Keratinocyte (primary cell): ENCODE data around the gene LTF. TPM values are rescaled to one million over a fixed set of nuclear protein-coding genes. Genes with fewer than 3 reads are reported as not detected.

ENCODE experiments used
- DNase-seq: peaks from one replicate; pipeline ENCODE4 v3.0.0-alpha.2; 2011; ENCODE audit warnings: low read depth, missing footprints, low spot score
- FAIRE-seq: peaks from 2 replicates; lab custom pipeline; 2011; peaks lifted over from hg19 to GRCh38; lab: Jason Lieb, UNC
- H2AFZ ChIP-seq: 2 replicates; pipeline ENCODE4 v1.6.0; 2012; ENCODE audit warnings: low read length, control low read depth, inconsistent platforms; ENCODE audit not compliant: control insufficient read depth
- H3K27ac ChIP-seq: 2 replicates; pipeline ENCODE4 v1.5.1; 2011; ENCODE audit warnings: low read length; ENCODE audit not compliant: control insufficient read depth, insufficient read depth
- H3K27me3 ChIP-seq: 3 replicates; pipeline ENCODE4 v1.6.0; 2011; ENCODE audit warnings: low read length; ENCODE audit not compliant: control insufficient read depth, insufficient read depth; ENCODE audit errors: extremely low read depth
- H3K36me3 ChIP-seq, 2 experiments: 2 replicates in 1 of 2; 3 replicates in 1 of 2; pipeline ENCODE4 v1.5.1; 2011; ENCODE audit warnings: low read length in 2 of 2, mild to moderate bottlenecking in 1 of 2; ENCODE audit not compliant: control insufficient read depth in 2 of 2, insufficient read depth in 2 of 2; ENCODE audit errors: extremely low read depth in 1 of 2
- H3K4me1 ChIP-seq: 3 replicates; pipeline ENCODE4 v1.5.1; 2011; ENCODE audit warnings: low read length; ENCODE audit not compliant: control insufficient read depth, insufficient read depth; ENCODE audit errors: extremely low read depth
- H3K4me2 ChIP-seq: 3 replicates; pipeline ENCODE4 v1.6.0; 2011; ENCODE audit warnings: low read depth, low read length; ENCODE audit not compliant: control insufficient read depth, insufficient read depth; ENCODE audit errors: extremely low read depth
- H3K4me3 ChIP-seq, 3 experiments: fragments of 200-600 bp in 1 of 3; sonication (generic) in 1 of 3; 2 replicates in 2 of 3; 3 replicates in 1 of 3; pipeline ENCODE4 v1.5.1; 2011 to 2016; ENCODE audit warnings: low read length in 3 of 3, mild to moderate bottlenecking in 3 of 3, control low read depth in 2 of 3, inconsistent platforms in 1 of 3, low read depth in 1 of 3, mixed read lengths in 1 of 3, mixed run types in 1 of 3, moderate library complexity in 1 of 3; ENCODE audit not compliant: control insufficient read depth in 2 of 3, insufficient read depth in 2 of 3; ENCODE audit errors: extremely low read depth in 1 of 3
- H3K79me2 ChIP-seq: 2 replicates; pipeline ENCODE4 v1.6.0; 2012; ENCODE audit warnings: low read length; ENCODE audit not compliant: control insufficient read depth, insufficient read depth
- H3K9ac ChIP-seq: 3 replicates; pipeline ENCODE4 v1.6.0; 2011; ENCODE audit warnings: low read length; ENCODE audit not compliant: control insufficient read depth, insufficient read depth; ENCODE audit errors: extremely low read depth
- H3K9me1 ChIP-seq: 3 replicates; pipeline ENCODE4 v1.6.0; 2011; ENCODE audit warnings: low read length; ENCODE audit not compliant: control insufficient read depth, insufficient read depth; ENCODE audit errors: extremely low read depth
- H3K9me3 ChIP-seq: 2 replicates; pipeline ENCODE4 v1.5.1; 2012; ENCODE audit warnings: low read depth, low read length; ENCODE audit not compliant: control insufficient read depth
- H4K20me1 ChIP-seq: 3 replicates; pipeline ENCODE4 v1.6.0; 2011; ENCODE audit warnings: low read length; ENCODE audit not compliant: control insufficient read depth, insufficient read depth; ENCODE audit errors: extremely low read depth
- EZH2 ChIP-seq: IDR thresholded peaks from one replicate; pipeline ENCODE4 v1.6.1; 2012; ENCODE audit warnings: inconsistent platforms, mild to moderate bottlenecking, low read length, moderate library complexity
- dilution Hi-C: fragments of 300-500 bp; cut with MboI; formaldehyde crosslinking; loops from one replicate; pipeline ENCODE4 v1.7.0; 2020; ENCODE audit warnings: low sequenced_read_pairs; ENCODE audit not compliant: extremely low pct_ligation_motif_present
- polyA plus RNA-seq, 5 experiments: library from polyadenylated mRNA; depleted of rRNA in 3 of 5; stranded (reverse) in 3 of 5; stranded (forward) in 1 of 5; unstranded in 1 of 5; fragments of >200 nt; gene quantifications; 1 replicate in 1 of 5; 2 replicates in 3 of 5; 3 replicates in 1 of 5; pipeline versions ENCODE4 v1.2.1 to v1.2.3, GENCODE V29; 2011 to 2012; ENCODE audit warnings: missing spikeins in 2 of 5, low read depth in 1 of 5, low replicate concordance in 1 of 5
- TF ChIP-seq, protein P1 (sequence below), 3 experiments: IDR thresholded peaks in 1 of 3; conservative IDR thresholded peaks in 1 of 3; optimal IDR thresholded peaks in 1 of 3; 2 replicates in 2 of 3; 3 replicates in 1 of 3; pipeline versions ENCODE3 to v1.5.1; 2011; ENCODE audit warnings: low read length in 3 of 3, mild to moderate bottlenecking in 3 of 3, moderate library complexity in 2 of 3, control low read depth in 1 of 3, inconsistent platforms in 1 of 3; ENCODE audit not compliant: insufficient read depth in 2 of 3; ENCODE audit errors: extremely low read depth in 1 of 3

Gene LTF
- polyA plus RNA-seq, 1 donor (not counting 4 experiments of a cell fraction or from before 2014, with no cell fraction given), result not detected

DNA sequence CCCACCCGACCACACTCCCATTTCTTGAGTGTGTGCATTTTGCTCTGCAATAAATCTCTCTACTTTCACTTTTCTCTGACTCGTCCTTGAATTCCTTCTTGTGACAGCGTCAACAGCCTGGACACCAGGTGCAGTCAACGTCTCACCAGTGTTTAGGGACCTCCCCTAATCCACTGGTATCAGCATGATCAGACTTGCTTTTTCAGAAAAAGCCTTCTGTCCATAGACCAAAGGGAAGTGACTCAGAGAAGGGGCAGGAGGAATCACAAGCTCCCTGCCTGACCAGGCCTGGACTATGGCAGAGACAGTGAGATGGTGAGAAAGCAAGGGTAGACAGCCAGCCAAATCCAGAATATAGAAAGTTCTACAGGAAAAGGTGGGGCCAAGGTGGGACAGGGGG is 78.5 kb downstream of the LTF start:
- peaks cover 2% of the 10 kb centered on the region for H3K9me3 ChIP-seq
- dilution Hi-C loops, result no loop called here
- no peak for TF ChIP-seq EZH2
- TF ChIP-seq, protein P1, sequence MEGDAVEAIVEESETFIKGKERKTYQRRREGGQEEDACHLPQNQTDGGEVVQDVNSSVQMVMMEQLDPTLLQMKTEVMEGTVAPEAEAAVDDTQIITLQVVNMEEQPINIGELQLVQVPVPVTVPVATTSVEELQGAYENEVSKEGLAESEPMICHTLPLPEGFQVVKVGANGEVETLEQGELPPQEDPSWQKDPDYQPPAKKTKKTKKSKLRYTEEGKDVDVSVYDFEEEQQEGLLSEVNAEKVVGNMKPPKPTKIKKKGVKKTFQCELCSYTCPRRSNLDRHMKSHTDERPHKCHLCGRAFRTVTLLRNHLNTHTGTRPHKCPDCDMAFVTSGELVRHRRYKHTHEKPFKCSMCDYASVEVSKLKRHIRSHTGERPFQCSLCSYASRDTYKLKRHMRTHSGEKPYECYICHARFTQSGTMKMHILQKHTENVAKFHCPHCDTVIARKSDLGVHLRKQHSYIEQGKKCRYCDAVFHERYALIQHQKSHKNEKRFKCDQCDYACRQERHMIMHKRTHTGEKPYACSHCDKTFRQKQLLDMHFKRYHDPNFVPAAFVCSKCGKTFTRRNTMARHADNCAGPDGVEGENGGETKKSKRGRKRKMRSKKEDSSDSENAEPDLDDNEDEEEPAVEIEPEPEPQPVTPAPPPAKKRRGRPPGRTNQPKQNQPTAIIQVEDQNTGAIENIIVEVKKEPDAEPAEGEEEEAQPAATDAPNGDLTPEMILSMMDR (optimal IDR thresholded peaks at IDR 0.05 in 1 of 3, IDR thresholded peaks at IDR 0.05 in 1 of 3, conservative IDR thresholded peaks at IDR 0.05 in 1 of 3; ENCODE audit: extremely low read depth in 1 of 3, insufficient read depth in 2 of 3, low read length in 3 of 3), result no peak
- peak overlapping the region; percentile 70 for H3K27ac ChIP-seq
- no peaks in the 10 kb centered on the region for H3K36me3 ChIP-seq
- H3K9ac ChIP-seq, result no peak overlapping the region
- no peaks in the 10 kb centered on the region for H4K20me1 ChIP-seq
- peak overlapping the region; percentile 49 for H3K4me2 ChIP-seq
- DNase-seq (peak; percentile 99), FAIRE-seq (peak; percentile 98)
- no peaks in the 10 kb centered on the region for H3K9me1 ChIP-seq
- H3K4me1 ChIP-seq, result peaks cover 16% of the 10 kb centered on the region
- H3K27me3 ChIP-seq, result no peaks in the 10 kb centered on the region
- no peaks in the 10 kb centered on the region for H3K79me2 ChIP-seq
- H2AFZ ChIP-seq, result peak overlapping the region; percentile 70
- no peak overlapping the region for H3K4me3 ChIP-seq

Other genes with a start within 250 kb of the LTF start
- 0.16 to 0.84 TPM (median 0.17 TPM) in 3 replicates for gene CCR3, start 222.4 kb downstream of the LTF start, polyA plus RNA-seq
- gene CCR2, start 110.8 kb downstream of the LTF start, polyA plus RNA-seq, result 0.02 to 0.26 TPM (median 0.07 TPM) in 3 replicates
- 0.07 to 0.54 TPM (median 0.14 TPM) in 3 replicates for gene CCR5, start 94.0 kb downstream of the LTF start, polyA plus RNA-seq
- gene CCRL2, start 57.6 kb downstream of the LTF start, polyA plus RNA-seq, result 0.09 to 0.17 TPM in 2 of 3 replicates, not detected in the other
- not detected in 3 replicates for gene RTP3, start 33.1 kb upstream of the LTF start, polyA plus RNA-seq
- 0.17 to 0.58 TPM (median 0.51 TPM) in 3 replicates for gene LRRC2, start 101.4 kb upstream of the LTF start, polyA plus RNA-seq
- gene FAM240A, start 147.6 kb upstream of the LTF start, polyA plus RNA-seq, result not detected in 3 replicates
- gene ALS2CL, start 228.8 kb upstream of the LTF start, polyA plus RNA-seq, result 35.0 to 76.9 TPM (median 40.9 TPM) in 3 replicates
- 0.04 to 0.07 TPM in 2 of 3 replicates, not detected in the other for gene TMIE, start 236.5 kb upstream of the LTF start, polyA plus RNA-seq